Erythroblast (primary cell): ENCODE results near the gene CRELD1.

Experiments
- GATA1 ChIP-seq: IDR thresholded peaks from 2 replicates; pipeline ENCODE4 v1.6.1; 2011; ENCODE audit warnings: low read depth, mild to moderate bottlenecking, control low read depth, low read length, moderate library complexity
- POLR2A ChIP-seq: IDR thresholded peaks from 2 replicates; pipeline ENCODE4 v1.6.1; 2011; ENCODE audit warnings: mild to moderate bottlenecking, low read length

DNA sequence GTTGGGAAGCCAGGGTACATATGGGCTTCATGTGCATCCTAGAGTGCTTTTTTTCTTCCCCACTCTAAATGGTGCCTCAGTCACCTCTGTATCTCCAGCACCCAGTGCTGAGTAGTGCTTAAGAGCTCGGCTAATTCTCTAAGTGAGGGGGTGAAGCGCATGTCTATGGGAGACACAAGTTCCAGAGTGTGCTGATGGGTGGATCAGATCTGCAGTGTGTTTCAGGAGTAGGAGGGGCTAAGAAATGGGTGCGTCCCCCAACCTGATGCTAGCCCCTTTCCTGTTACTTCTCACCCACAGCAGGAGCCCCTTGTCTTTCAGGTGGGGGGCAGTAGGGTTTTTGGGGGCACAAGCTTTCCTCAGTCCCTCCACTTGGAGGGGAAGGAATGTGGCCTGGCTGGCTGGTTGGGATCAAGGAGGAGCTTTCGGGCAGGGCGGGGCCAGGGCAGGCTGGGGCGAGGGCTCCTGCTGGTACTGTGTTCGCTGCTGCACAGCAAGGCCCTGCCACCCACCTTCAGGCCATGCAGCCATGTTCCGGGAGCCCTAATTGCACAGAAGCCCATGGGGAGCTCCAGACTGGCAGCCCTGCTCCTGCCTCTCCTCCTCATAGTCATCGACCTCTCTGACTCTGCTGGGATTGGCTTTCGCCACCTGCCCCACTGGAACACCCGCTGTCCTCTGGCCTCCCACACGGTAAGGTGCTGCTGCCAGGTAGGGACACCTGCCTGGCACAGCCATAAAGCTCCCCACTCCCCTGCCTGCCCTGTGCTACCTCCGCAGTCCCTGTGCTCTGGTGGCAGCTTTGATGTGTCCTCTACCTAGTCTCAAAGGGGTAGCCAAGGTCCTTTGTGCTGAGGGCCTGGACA lies 31.0 kb upstream of the CRELD1 start, which contains the start of gene IL17RE:
- no peak for TF ChIP-seq POLR2A
- TF ChIP-seq GATA1 = no peak
